ENCODE data around the gene ZDHHC9. TPM values are rescaled to one million over a fixed set of nuclear protein-coding genes. Genes with fewer than 3 reads are reported as not detected.

ZDHHC9 gene
- total RNA-seq, 1 experiment from 2014 or later: 17.1 TPM

DNA sequence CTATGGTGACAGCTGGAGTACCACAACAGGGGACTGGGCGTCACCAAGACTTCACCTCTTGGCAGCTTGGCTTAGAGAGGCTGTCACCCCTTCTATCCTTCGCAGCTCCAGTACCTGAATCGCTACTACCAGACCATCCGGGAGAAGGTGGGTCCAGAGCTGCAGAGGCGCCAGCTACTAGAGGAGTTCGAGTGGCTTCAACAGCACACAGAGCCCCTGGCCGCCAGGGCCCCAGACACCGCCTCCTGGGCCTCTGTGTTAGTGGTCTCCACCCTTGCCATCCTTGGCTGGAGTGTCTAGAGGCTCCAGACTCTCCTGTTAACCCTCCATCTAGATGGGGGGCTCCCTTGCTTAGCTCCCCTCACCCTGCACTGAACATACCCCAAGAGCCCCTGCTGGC is 75.5 kb downstream of the ZDHHC9 start:
- Histone ChIP-seq H3K4me3 (ENCODE audit: low read depth, low read length, poor library complexity, severe bottlenecking) (no peak overlapping the region), H3K27me3 (replicated peaks; ENCODE audit: insufficient read depth, low read depth, low read length, poor library complexity) (no peaks in the 10 kb centered on the region), H3K9me3 (ENCODE audit: low read depth, low read length, poor library complexity, severe bottlenecking) (no peaks in the 10 kb centered on the region), H3K36me3 (ENCODE audit: insufficient read depth, low read length, poor library complexity, severe bottlenecking) (no peaks in the 10 kb centered on the region), H3K27ac (ENCODE audit: low read depth, low read length, poor library complexity, severe bottlenecking) (no peak overlapping the region), H3K4me1 (ENCODE audit: insufficient read depth, low read length, poor library complexity, severe bottlenecking) (no peaks in the 10 kb centered on the region)
- intact Hi-C loops (cut with micrococcal nuclease; ENCODE audit: unreplicated experiment): no loop called here
- DNase-seq (ENCODE audit: low spot score): no peak
- TF ChIP-seq CTCF (conservative IDR thresholded peaks at IDR 0.05; ENCODE audit: low read depth, low read length): no peak
- no peak for TF ChIP-seq EZH2 (IDR thresholded peaks at IDR 0.05; ENCODE audit: borderline replicate concordance, low read depth, low read length, poor library complexity, severe bottlenecking)
- ChIA-PET POLR2A (ENCODE audit: low non-redundant PET) (no interaction called here), CTCF (no interaction called here)
- no TSS peak for BruUV-seq (replicated peaks)

DNA sequence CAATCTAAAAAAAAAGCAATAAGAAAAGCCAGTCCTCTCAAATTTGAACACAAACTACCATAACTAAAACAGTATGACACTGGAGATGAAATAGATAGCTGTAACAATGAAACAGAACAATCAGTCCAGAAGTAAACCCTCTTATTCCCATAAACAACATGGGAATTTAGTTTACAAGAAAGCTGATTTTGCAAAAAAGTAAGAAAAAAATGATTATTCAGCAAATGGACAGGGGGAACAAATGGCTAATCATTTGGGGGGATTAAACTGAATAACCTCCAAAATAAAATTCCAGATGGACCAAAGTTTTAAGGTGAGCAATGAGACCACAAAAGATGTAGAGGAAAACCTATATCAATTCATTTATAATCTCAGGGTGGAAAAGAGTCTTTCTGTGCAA is 80.0 kb downstream of the ZDHHC9 start:
- Histone ChIP-seq H3K27me3 (replicated peaks; ENCODE audit: insufficient read depth, low read depth, low read length, poor library complexity) (no peaks in the 10 kb centered on the region), H3K36me3 (ENCODE audit: insufficient read depth, low read length, poor library complexity, severe bottlenecking) (no peaks in the 10 kb centered on the region), H3K27ac (ENCODE audit: low read depth, low read length, poor library complexity, severe bottlenecking) (no peak overlapping the region), H3K4me1 (ENCODE audit: insufficient read depth, low read length, poor library complexity, severe bottlenecking) (no peaks in the 10 kb centered on the region), H3K4me3 (ENCODE audit: low read depth, low read length, poor library complexity, severe bottlenecking) (no peak overlapping the region), H3K9me3 (ENCODE audit: low read depth, low read length, poor library complexity, severe bottlenecking) (no peaks in the 10 kb centered on the region)
- DNase-seq (ENCODE audit: low spot score): no peak
- intact Hi-C loops (cut with micrococcal nuclease; ENCODE audit: unreplicated experiment): no loop called here
- TF ChIP-seq CTCF (conservative IDR thresholded peaks at IDR 0.05; ENCODE audit: low read depth, low read length) (no peak), EZH2 (IDR thresholded peaks at IDR 0.05; ENCODE audit: borderline replicate concordance, low read depth, low read length, poor library complexity, severe bottlenecking) (no peak)
- POLR2A ChIA-PET (ENCODE audit: low non-redundant PET): no interaction called here
- no TSS peak for BruUV-seq (replicated peaks)
- CTCF ChIA-PET: no interaction called here

- Histone ChIP-seq H3K36me3 (ENCODE audit: insufficient read depth, low read length, poor library complexity, severe bottlenecking) (no peaks in the 10 kb centered on the region), H3K27ac (ENCODE audit: low read depth, low read length, poor library complexity, severe bottlenecking) (no peak overlapping the region), H3K27me3 (replicated peaks; ENCODE audit: insufficient read depth, low read depth, low read length, poor library complexity) (no peaks in the 10 kb centered on the region), H3K4me3 (ENCODE audit: low read depth, low read length, poor library complexity, severe bottlenecking) (no peak overlapping the region), H3K4me1 (ENCODE audit: insufficient read depth, low read length, poor library complexity, severe bottlenecking) (no peaks in the 10 kb centered on the region), H3K9me3 (ENCODE audit: low read depth, low read length, poor library complexity, severe bottlenecking) (no peaks in the 10 kb centered on the region)
- no peak for DNase-seq (ENCODE audit: low spot score)
- CTCF ChIA-PET: no interaction called here
- intact Hi-C loops (cut with micrococcal nuclease; ENCODE audit: unreplicated experiment): no loop called here
- TF ChIP-seq EZH2 (IDR thresholded peaks at IDR 0.05; ENCODE audit: borderline replicate concordance, low read depth, low read length, poor library complexity, severe bottlenecking): no peak
- no peak for TF ChIP-seq CTCF (conservative IDR thresholded peaks at IDR 0.05; ENCODE audit: low read depth, low read length)
- no TSS peak for BruUV-seq (replicated peaks)
- POLR2A ChIA-PET (ENCODE audit: low non-redundant PET): no interaction called here
These were observed 81.2 kb downstream of the ZDHHC9 start for GRCh38 chrX:129762448-129762847.
